NOMO-1 (cell line): ENCODE data around the gene KRTCAP2.

Source experiments
- DNase-seq, 2 experiments: peaks; one replicate each; lab custom pipeline; 2025; ENCODE audit not compliant: unreplicated experiment in 2 of 2; lab: John Stamatoyannopoulos, UW

The KRTCAP2 gene

GRCh38 chr1:155120253-155120652, 52.9 kb downstream of the KRTCAP2 start:
- no peak for DNase-seq
